Measurements from ENCODE around the gene RFNG.

Gene RFNG

DNA sequence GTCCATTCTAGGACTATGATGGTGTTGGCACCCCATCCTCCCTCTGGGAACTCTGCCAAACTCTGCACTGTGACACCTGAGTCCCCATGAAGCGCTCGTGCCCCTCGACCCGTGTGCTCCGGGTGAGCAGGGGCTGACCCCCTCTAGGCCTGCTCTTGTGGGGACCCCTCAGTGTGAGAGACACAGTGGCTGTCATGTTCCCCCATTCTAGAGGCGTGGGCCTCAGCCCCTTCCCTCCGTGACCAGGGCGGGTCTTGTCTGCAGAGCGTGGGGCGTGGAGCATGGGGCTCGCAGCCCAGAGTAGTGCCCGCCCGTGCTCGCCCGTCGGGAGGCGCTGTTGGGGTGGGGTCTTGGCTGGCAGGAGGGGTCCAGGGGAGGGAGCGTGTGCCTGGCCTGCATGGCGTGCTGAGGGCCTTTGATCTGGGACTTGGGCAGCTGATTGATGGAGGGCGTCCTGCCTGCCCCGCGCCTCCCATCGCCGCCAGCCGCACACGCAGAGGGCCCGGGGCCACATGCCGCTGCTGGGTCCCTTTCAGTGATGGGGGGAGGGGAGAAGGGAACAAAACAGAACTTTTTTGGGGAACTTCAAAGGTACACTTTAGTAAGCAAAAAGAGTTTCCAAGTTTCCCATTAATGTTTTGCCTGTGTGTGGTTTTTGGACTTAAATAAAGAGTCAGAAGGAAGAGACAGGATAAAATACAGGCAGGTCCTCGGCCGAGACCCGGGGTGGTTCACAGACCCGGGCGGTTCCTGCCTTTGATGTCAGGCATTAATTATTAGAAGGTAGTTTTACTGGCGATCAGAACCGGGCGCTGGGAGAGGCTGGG lies 51.4 kb downstream of the RFNG start:
- DNase-seq (ENCODE audit: low read depth): no peak

DNA sequence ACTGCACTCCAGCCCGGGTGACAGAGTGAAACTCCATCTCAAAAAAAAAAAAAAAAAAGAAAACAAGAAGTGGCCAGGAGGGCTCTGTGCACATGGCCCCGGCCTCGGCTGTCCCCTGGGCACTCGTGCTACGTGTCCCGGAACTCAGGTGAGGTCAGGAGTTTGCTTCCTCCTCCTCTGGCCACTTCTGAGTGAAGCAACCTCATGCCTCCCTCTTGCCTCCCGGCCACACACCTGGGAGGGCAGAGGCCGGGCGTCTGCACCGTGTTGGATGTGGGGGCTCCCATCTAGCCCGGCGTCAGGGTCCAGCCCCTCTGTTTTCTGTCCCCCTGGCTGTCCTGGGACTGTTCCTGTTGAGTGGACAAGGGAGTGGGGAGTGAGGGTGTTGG lies 52.0 kb downstream of the RFNG start:
- no peak for DNase-seq (ENCODE audit: low read depth)

DNA sequence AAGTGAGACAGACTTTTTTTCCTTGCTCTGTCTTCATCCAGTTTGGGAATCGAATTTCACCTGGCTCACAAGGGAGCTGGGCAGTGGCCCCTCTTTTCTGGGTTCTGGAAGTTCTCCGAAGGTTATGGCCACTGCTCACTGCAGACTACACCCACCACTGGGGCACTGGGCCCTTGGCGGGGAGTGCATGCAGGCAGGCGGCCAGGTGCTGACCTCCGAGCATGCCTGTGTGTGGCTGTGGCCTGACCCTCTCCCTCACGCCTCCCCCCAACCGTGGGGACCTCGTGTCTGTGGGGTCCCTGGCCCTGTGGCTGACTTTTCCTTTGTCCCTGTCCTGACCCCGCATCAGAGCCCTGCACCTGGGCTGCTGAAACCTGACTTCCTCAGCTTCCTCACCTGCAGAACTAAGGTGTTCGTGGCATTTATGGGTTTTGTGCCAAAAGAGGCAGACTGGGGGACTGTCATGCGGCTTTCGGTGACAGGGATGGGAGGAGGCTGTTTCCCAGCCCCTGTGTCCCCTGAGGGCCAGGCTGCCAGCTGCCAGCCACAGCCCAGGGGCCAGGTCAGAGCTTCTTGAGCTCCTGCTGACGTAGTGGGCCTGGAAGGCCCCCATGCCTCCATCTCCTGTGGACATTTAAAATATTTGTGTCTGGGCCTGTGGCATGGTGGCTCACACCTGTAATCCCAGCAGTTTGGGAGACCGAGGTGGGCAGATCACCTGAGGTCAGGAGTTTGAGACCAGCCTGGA lies 52.7 kb downstream of the RFNG start:
- DNase-seq (ENCODE audit: low read depth): no peak

DNA sequence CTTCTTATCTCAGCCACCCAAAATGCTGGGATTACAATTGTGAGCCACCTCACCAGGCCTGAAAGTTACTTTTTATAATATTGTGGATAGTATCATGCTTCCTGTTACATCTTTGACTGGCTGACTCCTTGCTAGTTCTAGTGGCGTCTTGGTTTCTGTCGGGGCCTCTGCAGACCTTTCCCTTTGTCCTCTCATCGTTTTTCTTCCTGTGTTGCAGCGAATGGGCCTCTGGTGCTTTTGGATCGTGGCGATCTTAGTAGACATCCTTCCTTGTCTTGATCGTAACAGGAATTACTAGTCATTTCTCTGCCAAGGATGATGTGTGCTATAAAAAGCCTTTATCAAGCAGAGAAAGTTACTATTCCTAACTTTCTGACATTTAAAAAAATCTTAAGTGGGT lies 53.4 kb downstream of the RFNG start:
- DNase-seq (ENCODE audit: low read depth): no peak
